Measurements from ENCODE around the gene PRRT3. TPM values are rescaled to one million over a fixed set of nuclear protein-coding genes. Genes with fewer than 3 reads are reported as not detected.
A peak's percentile ranks its signal among the peaks of the same experiment; 100 is the strongest.
"Not testable (repeated sequence)": the region's sequence is repeated elsewhere in the genome, so short reads cannot be mapped to it uniquely, and the experiment has no call there.

The PRRT3 gene
- total and polyA plus RNA-seq, 5 donors = 1.2 to 2.1 (median 1.5) TPM

DNA sequence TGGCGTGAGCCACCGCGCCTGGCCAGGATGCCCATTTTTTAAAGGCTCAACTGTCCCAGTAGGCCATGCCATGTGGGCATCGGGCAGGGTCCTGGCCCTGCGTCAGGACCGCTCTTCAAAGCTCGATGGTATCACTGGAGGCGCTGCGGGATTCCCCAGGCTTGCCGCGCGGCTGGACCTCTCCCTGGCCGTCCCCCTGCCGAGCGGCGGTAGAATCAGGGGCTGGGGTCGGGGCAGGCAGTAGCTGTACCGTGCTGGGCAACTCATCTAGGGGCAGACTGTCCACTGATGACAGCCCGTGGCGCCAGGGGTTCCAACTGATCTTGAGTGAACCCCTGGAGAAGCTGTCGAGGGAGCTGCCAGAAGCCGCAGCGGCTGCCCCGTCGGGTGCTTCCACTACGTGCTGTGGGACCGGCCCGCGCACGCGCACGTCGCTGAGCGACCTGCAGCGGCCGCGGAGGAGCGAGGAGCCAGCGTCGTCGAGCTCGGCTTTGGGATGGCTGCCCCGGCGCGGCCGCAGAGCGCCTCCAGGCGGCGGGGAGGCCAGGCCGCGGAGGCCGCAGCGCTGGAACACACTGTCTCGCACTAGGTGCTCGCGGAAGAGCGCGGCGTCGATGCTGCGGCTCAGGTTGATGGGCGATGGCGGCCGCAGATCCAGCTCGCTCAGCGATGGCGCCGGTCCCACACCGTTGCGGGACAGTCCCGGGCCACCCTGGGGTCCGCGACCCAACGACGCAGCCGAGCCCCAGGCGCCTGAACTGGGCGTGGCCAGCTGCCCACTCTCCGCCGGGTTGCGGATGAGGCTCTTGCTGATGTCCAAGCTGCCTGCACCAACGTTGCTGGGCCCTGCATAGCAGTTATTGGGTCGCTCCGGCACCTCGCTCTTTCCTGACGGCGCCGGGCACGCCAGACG, 5.8 kb downstream of the PRRT3 start:
- DNase-seq = peak; percentile 93 to 98 (median 96)
- WGBS = 4% methylated on average over 90 of the region's 90 CpGs
- peak overlapping the region; percentile 52 for H3K27ac ChIP-seq (ENCODE audit: low read length)
- H3K4me3 ChIP-seq (ENCODE audit: low read length) = peak overlapping the region; percentile 26
- peak; percentile 90 to 91 for ATAC-seq
- H3K4me1 ChIP-seq (ENCODE audit: control insufficient read depth, insufficient read depth, low read length) = no peaks in the 10 kb centered on the region
- no peaks in the 10 kb centered on the region for H3K27me3 ChIP-seq (ENCODE audit: control insufficient read depth, insufficient read depth)
- intact Hi-C loops (cut with DNase I) = no loop called here
- no peaks in the 10 kb centered on the region for H3K9me3 ChIP-seq (ENCODE audit: control insufficient read depth, low read length)

DNA sequence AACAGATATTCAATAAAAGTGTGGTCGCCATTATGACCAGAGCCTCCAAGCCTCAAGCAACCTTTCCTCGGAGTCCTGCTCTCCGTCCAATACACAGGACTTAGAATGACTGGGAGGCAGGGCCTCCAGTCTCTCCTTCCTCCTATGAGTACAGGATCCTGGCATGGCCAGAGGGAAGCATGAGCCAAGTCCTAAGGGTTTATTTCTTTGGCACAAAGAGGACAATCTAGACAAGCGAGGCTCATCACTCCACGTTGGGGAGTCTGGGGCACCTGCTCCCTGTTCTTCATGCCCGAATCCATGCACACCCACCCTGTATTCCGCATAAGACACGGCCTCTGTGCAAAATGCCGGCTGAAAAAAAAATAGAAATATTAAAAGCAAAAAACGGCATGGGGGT, 6.8 kb downstream of the PRRT3 start:
- DNase-seq = no peak
- WGBS = 76% methylated on average over 10 of the region's 10 CpGs
- ATAC-seq = no peak
- Histone ChIP-seq H3K4me1 (ENCODE audit: control insufficient read depth, insufficient read depth, low read length) (no peaks in the 10 kb centered on the region), H3K27me3 (ENCODE audit: control insufficient read depth, insufficient read depth) (no peaks in the 10 kb centered on the region), H3K9me3 (ENCODE audit: control insufficient read depth, low read length) (no peaks in the 10 kb centered on the region), H3K4me3 (ENCODE audit: low read length) (no peak overlapping the region), H3K27ac (ENCODE audit: low read length) (no peak overlapping the region)
- intact Hi-C loops (cut with DNase I) = no loop called here

DNA sequence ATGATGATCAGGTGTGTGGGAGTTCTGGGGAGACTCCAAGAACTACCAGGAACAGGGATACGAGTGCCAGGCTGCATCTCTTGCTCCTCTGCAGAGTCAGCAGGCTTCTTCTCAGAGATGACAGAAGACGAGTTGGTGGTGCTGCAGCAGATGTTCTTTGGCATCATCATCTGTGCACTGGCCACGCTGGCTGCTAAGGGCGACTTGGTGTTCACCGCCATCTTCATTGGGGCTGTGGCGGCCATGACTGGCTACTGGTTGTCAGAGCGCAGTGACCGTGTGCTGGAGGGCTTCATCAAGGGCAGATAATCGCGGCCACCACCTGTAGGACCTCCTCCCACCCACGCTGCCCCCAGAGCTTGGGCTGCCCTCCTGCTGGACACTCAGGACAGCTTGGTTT, 7.9 kb downstream of the PRRT3 start:
- peak in 1 of 3 donors; percentile 52 for DNase-seq
- no peaks in the 10 kb centered on the region for H3K27me3 ChIP-seq (ENCODE audit: control insufficient read depth, insufficient read depth)
- 89% methylated on average over 11 of the region's 11 CpGs for WGBS
- ATAC-seq = no peak
- H3K4me1 ChIP-seq (ENCODE audit: control insufficient read depth, insufficient read depth, low read length) = no peaks in the 10 kb centered on the region
- intact Hi-C loops (cut with DNase I) = no loop called here
- H3K9me3 ChIP-seq (ENCODE audit: control insufficient read depth, low read length) = no peaks in the 10 kb centered on the region
- H3K4me3 ChIP-seq (ENCODE audit: low read length) = no peak overlapping the region
- H3K27ac ChIP-seq (ENCODE audit: low read length) = no peak overlapping the region

DNA sequence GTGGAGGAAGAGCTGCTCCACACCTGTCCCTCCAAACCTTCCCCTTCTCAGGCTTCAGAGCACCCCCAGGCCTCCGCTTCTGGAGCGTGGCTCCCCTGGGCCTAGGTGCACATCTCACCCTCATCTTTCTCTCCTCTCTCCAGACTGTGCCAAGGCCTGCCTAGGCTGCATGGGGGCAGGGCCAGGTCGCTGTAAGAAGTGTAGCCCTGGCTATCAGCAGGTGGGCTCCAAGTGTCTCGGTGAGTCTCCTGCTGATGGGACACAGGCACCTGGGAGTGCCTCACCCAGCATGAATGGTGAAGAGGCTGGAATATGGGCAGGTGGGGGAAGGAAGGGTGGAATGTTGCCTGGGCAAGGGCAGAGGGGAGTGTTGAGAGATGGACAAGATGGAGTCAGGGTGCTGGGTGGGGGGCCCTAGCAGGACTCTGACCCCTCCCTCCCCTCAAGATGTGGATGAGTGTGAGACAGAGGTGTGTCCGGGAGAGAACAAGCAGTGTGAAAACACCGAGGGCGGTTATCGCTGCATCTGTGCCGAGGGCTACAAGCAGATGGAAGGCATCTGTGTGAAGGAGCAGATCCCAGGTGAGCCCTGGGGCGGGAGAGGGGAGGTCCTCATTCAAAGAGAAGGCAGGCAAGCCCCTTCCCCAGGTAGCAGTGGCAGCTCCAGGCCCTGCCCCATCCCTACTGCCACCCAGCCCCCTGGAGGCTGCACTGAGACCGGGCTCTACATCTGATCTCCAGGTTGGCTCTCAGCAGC, 9.1 kb downstream of the PRRT3 start:
- peak in 1 of 3 donors; percentile 52 for DNase-seq
- Histone ChIP-seq H3K27ac (ENCODE audit: low read length) (no peak overlapping the region), H3K4me1 (ENCODE audit: control insufficient read depth, insufficient read depth, low read length) (no peaks in the 10 kb centered on the region), H3K4me3 (ENCODE audit: low read length) (no peak overlapping the region), H3K9me3 (ENCODE audit: control insufficient read depth, low read length) (no peaks in the 10 kb centered on the region), H3K27me3 (ENCODE audit: control insufficient read depth, insufficient read depth) (no peaks in the 10 kb centered on the region)
- WGBS = 84% methylated on average over 11 of the region's 11 CpGs
- intact Hi-C loops (cut with DNase I) = no loop called here
- no peak for ATAC-seq

DNA sequence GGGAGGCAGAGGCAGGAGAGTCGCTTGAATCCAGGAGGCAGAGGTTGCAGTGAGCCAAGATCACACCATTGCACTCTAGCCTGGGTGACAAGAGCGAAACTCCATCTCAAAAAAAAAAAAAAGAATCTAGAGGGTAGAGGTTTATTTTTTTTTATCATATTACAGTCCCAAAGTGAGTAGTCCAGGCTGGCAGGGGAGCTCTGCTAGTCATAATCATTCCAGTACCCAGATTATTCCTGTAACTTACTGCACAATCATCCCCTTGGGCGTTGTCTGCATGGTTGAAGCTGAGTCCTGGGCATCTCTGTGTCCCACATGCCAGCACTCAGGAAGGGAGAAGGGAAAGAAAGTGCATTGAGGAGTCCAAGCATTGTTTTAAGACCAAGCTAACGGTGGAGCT, 10.0 kb downstream of the PRRT3 start:
- Histone ChIP-seq H3K4me1 (ENCODE audit: control insufficient read depth, insufficient read depth, low read length) (no peaks in the 10 kb centered on the region), H3K9me3 (ENCODE audit: control insufficient read depth, low read length) (no peaks in the 10 kb centered on the region)

DNA sequence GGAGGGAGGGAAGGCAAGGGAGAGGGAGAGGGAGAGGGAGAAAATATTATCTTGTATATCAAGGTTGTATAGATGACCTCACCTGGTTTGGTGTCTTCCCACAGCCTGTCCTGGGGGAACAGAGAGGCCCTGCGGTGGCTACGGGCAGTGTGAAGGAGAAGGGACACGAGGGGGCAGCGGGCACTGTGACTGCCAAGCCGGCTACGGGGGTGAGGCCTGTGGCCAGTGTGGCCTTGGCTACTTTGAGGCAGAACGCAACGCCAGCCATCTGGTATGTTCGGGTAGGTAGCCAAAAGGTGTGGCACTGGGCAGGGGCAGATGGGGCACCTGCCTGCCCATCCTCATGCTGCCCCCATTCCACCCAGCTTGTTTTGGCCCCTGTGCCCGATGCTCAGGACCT, 11.5 kb downstream of the PRRT3 start:
- intact Hi-C loops (cut with DNase I) = no loop called here
- no peak overlapping the region for H3K27ac ChIP-seq (ENCODE audit: low read length)
- no peak overlapping the region for H3K4me3 ChIP-seq (ENCODE audit: low read length)
- H3K9me3 ChIP-seq (ENCODE audit: control insufficient read depth, low read length) = no peaks in the 10 kb centered on the region
- ATAC-seq (no peak), DNase-seq (no peak)
- H3K27me3 ChIP-seq (ENCODE audit: control insufficient read depth, insufficient read depth) = no peaks in the 10 kb centered on the region
- 97% methylated on average over 10 of the region's 10 CpGs for WGBS
- no peaks in the 10 kb centered on the region for H3K4me1 ChIP-seq (ENCODE audit: control insufficient read depth, insufficient read depth, low read length)

More for the DNA sequence above, 10.0 kb downstream of the PRRT3 start:
- Histone ChIP-seq H3K4me3 (ENCODE audit: low read length) (no peak overlapping the region), H3K27ac (ENCODE audit: low read length) (no peak overlapping the region), H3K27me3 (ENCODE audit: control insufficient read depth, insufficient read depth) (no peaks in the 10 kb centered on the region)
- intact Hi-C loops (cut with DNase I) = no loop called here
- ATAC-seq (no peak), DNase-seq (no peak)
- 85% methylated on average over 4 of the region's 4 CpGs for WGBS

DNA sequence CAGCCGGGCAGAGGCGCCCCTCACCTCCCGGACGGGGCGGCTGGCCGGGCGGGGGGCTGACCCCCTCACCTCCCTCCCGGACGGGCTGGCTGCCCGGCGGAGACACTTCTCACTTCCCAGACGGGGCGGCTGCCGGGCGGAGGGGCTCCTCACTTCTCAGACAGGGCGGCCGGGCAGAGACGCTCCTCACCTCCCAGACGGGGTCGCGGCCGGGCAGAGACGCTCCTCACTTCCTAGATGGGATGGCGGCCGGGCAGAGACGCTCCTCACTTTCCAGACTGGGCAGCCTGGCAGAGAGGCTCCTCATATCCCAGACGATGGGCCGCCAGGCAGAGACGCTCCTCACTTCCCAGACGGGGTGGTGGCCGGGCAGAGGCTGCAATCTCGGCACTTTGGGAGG, 12.3 kb downstream of the PRRT3 start:
- intact Hi-C loops (cut with DNase I); H3K4me1 ChIP-seq (ENCODE audit: control insufficient read depth, insufficient read depth, low read length); H3K9me3 ChIP-seq (ENCODE audit: control insufficient read depth, low read length); ATAC-seq; H3K27me3 ChIP-seq (ENCODE audit: control insufficient read depth, insufficient read depth); H3K27ac ChIP-seq (ENCODE audit: low read length); DNase-seq; H3K4me3 ChIP-seq (ENCODE audit: low read length): not testable (repeated sequence)
- 95% methylated on average over 30 of the region's 32 CpGs for WGBS

DNA sequence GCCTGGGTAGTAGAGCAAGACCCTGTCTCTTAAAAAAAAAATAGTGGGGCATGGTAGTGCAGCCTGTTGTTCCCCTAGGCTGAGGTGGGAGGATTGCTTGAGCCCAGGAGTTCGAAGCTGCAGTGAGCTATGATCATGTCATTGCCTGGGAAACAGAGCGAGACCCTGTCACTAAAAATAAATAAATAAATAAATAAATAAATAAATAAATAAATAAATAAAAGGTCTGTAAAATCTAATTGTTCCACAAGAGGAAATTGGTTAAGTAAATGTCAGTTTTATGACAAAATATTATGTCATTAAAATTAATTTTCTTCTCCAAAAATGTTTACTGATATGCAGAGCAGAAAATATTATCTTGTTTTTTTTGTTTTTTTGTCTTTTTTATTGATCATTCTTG, 13.2 kb downstream of the PRRT3 start:
- Histone ChIP-seq H3K9me3 (ENCODE audit: control insufficient read depth, low read length) (no peaks in the 10 kb centered on the region), H3K4me3 (ENCODE audit: low read length) (no peak overlapping the region), H3K4me1 (ENCODE audit: control insufficient read depth, insufficient read depth, low read length) (peaks cover 9% of the 10 kb centered on the region), H3K27me3 (ENCODE audit: control insufficient read depth, insufficient read depth) (no peaks in the 10 kb centered on the region), H3K27ac (ENCODE audit: low read length) (no peak overlapping the region)
- no peak for ATAC-seq
- DNase-seq = no peak
- WGBS = 97% methylated on average over 2 of the region's 2 CpGs
- intact Hi-C loops (cut with DNase I) = no loop called here

GRCh38 chr3:9937486-9938238, 14.5 kb downstream of the PRRT3 start:
- no peaks in the 10 kb centered on the region for H3K27me3 ChIP-seq (ENCODE audit: control insufficient read depth, insufficient read depth)
- no peak overlapping the region for H3K4me3 ChIP-seq (ENCODE audit: low read length)
- no peaks in the 10 kb centered on the region for H3K9me3 ChIP-seq (ENCODE audit: control insufficient read depth, low read length)
- H3K27ac ChIP-seq (ENCODE audit: low read length) = no peak overlapping the region
- 95% methylated on average over 13 of the region's 13 CpGs for WGBS
- DNase-seq (no peak), ATAC-seq (no peak)
- intact Hi-C loops (cut with DNase I) = no loop called here
- peaks cover 9% of the 10 kb centered on the region for H3K4me1 ChIP-seq (ENCODE audit: control insufficient read depth, insufficient read depth, low read length)

- Histone ChIP-seq H3K27me3 (ENCODE audit: control insufficient read depth, insufficient read depth) (no peaks in the 10 kb centered on the region), H3K4me1 (ENCODE audit: control insufficient read depth, insufficient read depth, low read length) (peaks cover 9% of the 10 kb centered on the region), H3K27ac (ENCODE audit: low read length) (no peak overlapping the region), H3K4me3 (ENCODE audit: low read length) (no peak overlapping the region), H3K9me3 (ENCODE audit: control insufficient read depth, low read length) (no peaks in the 10 kb centered on the region)
- ATAC-seq (no peak), DNase-seq (no peak)
- intact Hi-C loops (cut with DNase I) = no loop called here
- WGBS = 87% methylated on average over 5 of the region's 5 CpGs
These were observed 16.2 kb downstream of the PRRT3 start for GRCh38 chr3:9935966-9936510.
